Fibroblast of skin of left biceps (primary cell): Measurements from ENCODE around the gene MMP14.

Source experiments
- DNase-seq, 2 experiments: peaks; one replicate each; pipeline ENCODE4 v3.0.0-alpha.2; 2013; ENCODE audit warnings: low read depth in 2 of 2

MMP14 gene

DNA sequence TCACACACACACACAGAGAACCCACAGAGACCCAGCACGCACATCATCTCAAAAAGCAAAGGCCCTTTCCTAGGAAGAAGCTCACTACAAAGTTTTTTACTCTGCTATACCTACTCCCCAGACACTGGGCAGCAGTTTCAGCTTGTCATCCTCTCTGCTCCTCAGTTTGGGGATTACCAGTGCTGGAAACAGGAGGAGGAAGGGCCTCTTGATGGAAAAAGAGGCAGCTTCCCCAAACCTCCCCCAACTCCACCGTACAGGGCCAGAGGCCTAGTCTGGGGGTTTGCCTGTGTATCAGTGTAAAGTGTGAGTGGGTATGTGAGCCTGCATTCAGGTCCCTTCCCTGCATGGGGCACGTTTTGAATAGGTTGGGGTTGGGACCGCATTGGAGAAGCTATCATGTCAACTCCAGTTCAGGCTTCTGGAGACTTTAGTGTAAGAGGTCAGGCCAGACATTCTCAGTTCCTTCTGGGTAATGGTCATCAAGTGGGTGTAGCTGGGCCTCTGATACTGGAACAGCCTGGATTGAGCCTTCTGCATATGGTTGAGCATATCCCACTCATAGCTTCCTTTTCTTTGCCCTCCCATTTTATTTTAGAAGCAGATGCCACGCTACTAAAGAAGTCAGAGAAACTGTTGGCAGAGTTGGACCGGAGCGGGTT is 47.8 kb downstream of the MMP14 start:
- DNase-seq = no peak

DNA sequence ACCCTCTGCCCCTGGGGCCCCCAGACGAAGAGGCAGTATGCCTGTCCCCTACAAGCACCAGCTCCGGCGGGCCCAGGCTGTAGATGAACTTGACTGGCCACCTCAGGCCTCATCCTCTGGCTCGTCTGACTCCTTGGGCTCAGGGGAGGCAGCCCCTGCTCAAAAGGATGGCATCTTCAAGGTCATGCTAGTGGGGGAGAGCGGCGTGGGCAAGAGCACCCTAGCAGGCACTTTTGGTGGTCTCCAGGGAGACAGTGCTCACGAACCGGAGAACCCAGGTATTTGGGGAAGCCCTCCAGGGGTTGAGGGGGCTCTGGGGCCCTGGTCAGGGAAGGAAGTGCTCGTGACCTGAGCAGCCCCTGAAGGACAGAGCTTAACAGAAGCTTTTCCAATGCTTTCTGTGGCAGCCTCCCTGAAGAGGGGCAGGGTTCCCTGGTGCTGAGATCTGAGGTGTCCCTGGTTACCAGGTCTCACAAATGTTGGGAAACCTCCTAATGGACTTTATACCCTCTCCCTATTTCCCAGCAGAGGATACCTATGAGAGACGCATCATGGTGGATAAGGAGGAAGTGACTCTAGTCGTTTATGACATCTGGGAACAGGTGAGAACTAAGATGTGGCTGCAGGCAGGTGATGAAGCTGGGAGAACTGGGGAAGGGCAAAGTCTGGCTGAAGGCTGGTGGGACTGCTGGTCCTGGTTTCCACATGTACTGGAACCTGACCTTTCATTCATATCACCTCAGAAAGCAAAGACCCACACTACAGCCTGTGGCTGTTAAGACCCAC is 48.5 kb downstream of the MMP14 start:
- no peak for DNase-seq

DNA sequence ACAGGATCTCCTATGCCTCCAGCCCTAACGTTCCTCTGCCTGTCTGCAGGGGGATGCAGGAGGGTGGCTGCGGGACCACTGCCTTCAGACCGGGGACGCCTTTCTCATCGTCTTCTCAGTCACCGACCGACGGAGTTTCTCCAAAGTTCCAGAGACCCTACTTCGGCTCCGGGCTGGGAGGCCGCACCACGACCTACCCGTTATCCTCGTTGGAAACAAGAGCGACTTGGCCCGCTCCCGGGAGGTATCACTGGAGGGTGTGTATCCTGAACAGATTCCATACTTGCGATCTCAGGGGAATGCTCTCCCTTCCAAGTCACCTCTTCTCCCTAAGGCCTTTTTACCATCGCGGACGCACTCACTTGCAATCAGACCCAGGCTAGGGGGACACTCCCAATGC is 49.6 kb downstream of the MMP14 start:
- no peak for DNase-seq

DNA sequence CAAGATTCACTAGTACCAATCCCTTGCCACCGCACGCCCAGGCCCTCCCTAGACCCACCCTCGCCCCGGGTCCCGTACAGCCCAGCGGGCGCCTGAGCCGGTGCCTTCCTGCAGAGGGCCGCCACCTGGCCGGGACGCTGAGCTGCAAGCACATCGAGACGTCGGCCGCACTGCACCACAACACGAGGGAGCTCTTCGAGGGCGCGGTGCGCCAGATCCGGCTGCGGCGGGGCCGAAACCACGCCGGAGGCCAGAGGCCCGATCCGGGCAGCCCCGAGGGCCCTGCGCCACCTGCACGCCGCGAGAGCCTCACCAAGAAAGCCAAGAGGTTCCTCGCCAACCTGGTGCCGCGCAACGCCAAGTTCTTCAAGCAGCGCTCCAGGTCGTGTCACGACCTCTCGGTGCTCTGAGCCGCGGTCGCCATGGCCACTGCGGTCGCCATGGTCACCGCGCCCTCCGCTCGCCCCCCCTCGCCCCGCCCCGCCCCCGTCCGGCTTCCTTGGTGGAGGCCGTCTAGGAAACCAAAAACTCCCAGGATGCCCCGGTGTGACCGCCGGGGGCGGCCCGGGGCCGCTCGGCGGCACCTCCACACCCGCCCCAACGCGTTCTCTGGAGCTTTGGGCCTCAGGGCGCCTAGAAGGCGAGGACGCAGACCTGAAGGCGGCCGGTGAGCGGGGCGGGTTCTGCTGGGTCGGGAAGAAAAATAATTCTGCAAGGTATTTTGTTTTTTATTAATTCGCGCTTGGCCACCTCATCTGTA is 50.3 kb downstream of the MMP14 start:
- no peak for DNase-seq

DNA sequence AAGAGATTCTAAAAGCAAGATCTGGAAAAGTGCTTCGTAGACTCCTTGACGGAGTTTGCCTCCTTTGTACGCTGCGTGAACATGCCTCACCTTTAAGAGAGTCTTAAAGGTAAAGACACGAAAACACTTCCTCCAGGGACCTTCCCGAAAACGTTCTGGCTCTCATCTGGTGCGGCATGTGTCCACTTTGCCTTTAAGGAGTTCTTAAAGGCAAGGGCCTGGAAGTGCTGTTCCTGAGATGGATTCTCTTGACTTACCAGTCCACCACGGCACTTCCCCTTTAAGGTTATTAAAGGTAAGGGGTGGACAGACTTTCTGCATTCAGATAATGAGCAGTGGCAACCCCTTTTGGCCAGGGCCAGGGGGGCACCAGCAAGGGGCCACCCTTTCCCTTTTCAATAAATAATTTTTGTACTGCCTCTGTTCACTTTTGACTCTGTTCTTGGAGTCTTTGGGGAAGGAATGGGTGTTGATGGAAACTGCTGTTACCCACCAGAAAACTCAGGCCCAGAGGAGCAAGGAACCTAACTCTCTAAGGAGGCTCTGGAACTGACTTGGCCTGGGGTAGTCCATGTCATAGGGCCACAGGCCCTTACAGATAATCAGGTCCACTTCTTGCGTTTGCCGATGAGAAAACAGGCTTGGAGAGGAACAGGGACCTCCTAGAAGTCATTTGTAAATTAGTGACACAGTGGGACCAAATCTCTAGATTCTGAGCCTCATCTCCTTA is 51.0 kb downstream of the MMP14 start:
- DNase-seq = no peak

DNA sequence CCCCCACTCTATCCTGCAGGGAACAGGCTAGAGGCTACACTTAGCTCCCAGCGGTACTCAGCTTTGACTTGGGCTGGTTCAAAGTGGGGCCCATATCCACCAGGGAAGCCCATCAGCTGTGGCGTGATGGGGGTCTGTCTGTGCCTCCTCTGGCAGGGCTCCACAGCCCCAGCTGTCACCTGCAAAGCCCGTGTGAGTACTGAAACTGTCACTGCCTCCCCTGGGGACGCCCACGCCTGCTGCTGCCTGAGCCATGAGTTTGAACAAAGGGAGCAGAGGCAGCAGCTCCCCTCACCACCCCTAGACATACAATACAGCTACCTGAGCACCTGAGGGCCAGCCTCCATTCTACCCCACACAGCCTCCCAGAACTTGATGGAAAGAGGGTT is 51.6 kb downstream of the MMP14 start:
- no peak for DNase-seq

DNA sequence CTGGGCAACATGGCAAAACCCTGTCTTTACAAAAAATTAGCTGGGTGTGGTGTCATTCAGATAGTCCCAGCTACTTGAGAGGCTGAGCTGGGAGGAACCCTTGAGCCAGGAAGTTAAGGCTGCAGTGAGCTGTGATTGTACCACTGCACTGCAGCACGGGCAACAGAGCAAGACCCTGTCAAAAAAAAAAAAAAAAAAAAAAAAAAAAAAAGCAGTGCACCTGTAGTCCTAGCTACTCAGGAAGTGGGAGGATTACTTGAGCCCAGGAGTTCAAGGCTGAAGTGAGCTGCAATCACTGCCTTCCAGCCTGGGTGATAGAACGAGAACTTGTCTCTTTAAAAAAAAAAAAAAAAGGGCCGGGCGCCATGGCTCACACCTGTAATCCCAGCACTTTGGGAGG is 52.3 kb downstream of the MMP14 start:
- no peak for DNase-seq

DNA sequence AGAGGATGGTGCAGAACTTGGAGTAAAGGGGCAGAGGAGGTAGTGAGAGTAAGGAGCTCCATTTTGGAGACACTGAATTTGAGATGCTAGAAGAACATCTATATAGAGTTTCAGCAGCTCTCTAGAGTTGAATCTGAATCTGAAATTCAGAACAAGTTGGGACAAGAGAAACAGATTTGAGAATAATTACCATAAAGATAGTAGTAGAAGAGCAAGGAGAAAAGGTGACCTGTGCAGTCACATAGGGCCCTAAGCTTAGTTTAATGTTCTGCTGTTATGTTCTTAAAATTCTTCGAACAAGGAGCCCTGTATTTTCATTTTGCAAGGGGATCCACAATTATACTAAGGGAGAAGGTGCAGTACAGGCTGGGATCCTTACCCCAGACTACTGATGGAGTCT is 54.0 kb downstream of the MMP14 start:
- DNase-seq = no peak

DNA sequence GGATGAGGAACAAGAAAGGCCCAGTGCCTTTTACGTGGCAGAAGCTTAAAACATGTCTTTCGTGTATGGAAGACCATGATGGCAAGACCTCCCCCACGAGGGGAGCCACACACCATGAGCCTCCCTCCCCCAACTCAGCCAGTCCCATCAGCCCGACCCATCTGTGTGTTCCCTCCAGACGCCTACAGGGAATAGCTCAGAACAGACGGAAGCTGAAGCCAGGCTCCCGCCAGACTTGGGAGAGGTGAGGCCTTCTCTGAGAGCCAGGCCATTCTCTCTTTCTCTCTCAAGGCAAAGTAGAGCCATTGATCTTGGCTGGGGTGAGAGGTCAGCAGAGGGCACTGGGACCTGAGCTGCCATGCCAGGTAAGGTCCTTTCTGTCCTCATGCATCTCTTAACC is 56.1 kb downstream of the MMP14 start:
- no peak for DNase-seq

DNA sequence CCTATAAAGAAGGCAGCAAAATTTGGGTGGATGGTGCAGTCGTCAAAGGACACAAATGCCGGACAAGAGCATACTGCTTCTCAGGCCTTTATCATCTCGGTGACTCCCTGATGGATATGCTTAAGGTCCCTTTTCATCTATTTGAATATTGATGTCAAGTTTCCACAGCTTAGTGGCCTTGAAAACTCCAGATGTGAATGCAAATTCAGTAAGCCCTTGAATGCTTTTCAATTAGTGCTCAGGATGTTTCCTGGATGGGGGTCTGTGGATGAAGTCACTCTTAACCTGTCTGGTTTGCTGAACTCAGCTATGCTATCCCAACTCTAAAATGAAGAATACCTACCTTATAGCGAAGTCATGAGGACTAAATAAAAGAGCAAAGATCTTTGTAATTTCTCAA is 57.3 kb downstream of the MMP14 start:
- no peak for DNase-seq

DNA sequence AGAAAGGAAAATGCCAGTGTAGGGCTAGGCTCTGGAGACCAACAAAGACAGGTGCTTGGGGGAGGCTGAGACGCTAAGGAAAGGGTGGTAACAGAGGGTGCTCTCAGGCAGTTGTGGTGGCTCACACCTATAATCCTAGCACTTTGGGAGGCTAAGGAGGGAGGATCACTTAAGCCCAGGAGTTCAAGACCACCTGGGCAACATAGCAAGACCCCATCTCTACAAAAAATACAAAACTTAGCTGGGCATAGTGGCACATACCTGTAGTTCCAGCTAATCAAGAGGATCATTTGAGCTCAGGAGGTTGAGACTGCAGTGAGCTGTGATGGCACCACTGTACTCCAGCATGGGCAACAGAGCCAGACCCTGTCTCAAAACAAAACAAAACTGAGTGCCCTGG is 59.0 kb downstream of the MMP14 start:
- DNase-seq = no peak

DNA sequence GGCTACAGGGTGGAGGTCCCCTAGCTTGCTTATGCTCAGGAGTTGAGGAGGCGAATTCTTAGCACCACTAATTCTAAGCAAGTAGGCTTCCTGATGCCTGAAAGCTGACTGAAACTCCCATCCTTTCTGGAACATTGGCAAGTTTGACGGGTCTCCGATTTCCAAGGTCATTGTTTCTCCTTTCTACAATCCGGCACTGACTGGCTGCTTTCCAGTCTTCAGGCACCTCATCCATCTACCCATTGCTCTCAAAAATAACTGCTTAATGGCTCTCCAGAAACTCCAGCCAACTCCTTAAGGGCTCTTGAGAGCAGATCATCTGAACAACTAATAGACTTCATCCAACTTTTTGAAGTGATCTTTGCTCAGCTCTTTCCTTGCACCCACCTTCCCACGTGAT is 60.0 kb downstream of the MMP14 start:
- no peak for DNase-seq

DNA sequence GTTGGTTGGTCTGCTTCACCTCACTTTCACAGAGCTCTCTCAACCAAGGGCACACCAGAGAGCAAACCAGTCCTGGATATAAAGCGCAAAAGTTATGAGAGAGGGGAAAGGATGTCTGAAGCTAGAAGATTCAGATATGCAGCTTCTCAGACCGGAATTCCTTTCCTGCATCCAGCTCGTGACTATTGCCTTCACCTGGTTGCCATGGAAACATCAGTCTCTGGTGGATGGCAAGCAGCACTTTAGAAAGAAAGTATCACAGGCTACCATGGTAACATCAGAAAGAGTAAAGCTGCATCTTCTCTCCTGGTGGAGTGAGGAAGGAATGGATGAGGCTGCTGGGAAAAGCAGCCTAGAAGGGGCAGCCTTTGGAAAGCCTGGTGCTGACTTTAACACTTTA is 60.4 kb downstream of the MMP14 start:
- no peak for DNase-seq

DNA sequence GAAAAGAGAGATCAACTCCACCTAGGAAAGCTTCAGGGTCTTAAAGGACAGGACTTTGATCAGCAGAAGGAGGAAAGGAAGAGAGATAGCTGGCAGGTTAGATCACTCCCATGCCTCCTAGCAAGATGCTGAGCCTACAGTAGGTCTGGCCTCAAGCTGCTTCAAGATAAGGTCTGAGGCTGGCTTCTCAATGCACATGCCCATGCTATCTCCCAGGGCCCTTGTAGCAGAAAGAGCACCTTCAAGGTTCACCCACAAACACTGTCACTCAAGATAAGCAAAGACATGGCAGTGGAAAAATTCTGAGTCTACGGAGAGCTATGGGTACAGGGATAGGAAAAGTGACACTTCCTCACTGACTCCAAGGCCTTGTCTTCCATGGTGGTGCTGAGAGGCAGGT is 61.0 kb downstream of the MMP14 start:
- no peak for DNase-seq
